ENCODE measurements around the gene THADA.

GRCh38 chr2:43327119-43327518, 268.7 kb downstream of the THADA start:
- TF ChIP-seq CTCF (IDR thresholded peaks at IDR 0.05; ENCODE audit: borderline replicate concordance, extremely low read depth, low read length, poor library complexity, severe bottlenecking) (no peak), EZH2 (IDR thresholded peaks at IDR 0.05; ENCODE audit: borderline replicate concordance, low read depth, low read length, severe bottlenecking) (no peak)
